Measurements from ENCODE around the gene WDR45B. TPM values are rescaled to one million over a fixed set of nuclear protein-coding genes. Genes with fewer than 3 reads are reported as not detected.

The WDR45B gene
- total and polyA plus RNA-seq, 5 donors = 37.0 to 49.2 (median 45.2) TPM

DNA sequence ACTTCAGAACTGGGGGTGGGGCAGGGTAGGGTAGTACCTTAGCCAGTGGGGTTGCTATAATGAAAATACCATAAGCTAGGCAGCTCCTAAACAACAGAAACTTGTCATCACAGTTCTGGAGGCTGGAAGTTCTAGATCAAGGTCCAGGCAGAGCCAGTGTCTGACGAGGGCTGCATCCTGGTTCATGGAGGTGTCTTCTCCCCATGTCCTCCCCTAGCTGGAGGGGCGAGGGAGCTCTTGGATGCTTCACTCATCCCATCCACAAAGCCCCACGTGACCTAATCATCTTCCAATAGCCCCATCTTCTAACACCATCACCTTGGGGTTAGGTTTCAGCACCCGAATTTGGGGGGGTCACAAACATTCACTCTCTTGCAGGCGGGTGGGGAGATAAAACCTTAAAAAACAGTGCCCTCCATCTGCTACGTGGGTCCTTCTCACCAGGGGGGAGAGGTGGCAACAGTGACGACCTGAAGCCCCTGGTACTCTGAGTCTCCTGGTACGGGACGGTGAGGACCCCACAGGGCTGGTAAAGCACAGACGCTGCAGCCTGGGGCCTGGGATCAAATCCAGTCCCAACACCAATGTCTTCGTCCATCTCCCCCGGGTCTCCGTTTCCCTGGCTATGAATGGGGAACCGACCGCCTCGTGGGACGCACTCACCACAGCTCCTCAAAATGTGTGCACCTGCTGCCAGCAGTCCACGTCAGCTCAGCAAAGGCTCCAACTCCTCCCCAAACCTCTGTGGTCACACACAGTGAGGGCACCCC, 27.4 kb upstream of the WDR45B start:
- Histone ChIP-seq H3K27me3 (ENCODE audit: control insufficient read depth, insufficient read depth) (no peaks in the 10 kb centered on the region), H3K9me3 (ENCODE audit: control insufficient read depth, low read length) (no peaks in the 10 kb centered on the region), H3K27ac (ENCODE audit: low read length) (no peak overlapping the region), H3K4me3 (ENCODE audit: low read length) (no peak overlapping the region), H3K4me1 (ENCODE audit: control insufficient read depth, insufficient read depth, low read length) (no peaks in the 10 kb centered on the region)
- no peak for DNase-seq
- intact Hi-C loops (cut with DNase I) = no loop called here
- ATAC-seq = no peak
- 85% methylated on average over 18 of the region's 18 CpGs for WGBS

- Histone ChIP-seq H3K27me3 (ENCODE audit: control insufficient read depth, insufficient read depth) (no peaks in the 10 kb centered on the region), H3K4me3 (ENCODE audit: low read length) (no peak overlapping the region), H3K9me3 (ENCODE audit: control insufficient read depth, low read length) (no peaks in the 10 kb centered on the region), H3K4me1 (ENCODE audit: control insufficient read depth, insufficient read depth, low read length) (no peaks in the 10 kb centered on the region), H3K27ac (ENCODE audit: low read length) (no peak overlapping the region)
- WGBS = 73% methylated on average over 20 of the region's 20 CpGs
- ATAC-seq = no peak
- intact Hi-C loops (cut with DNase I) = no loop called here
- DNase-seq = peak in 1 of 3 donors; percentile 23
These were observed 26.6 kb upstream of the WDR45B start for GRCh38 chr17:82674656-82675475.

- intact Hi-C loops (cut with DNase I) = no loop called here
- H3K27ac ChIP-seq (ENCODE audit: low read length) = no peak overlapping the region
- DNase-seq = peak in 1 of 3 donors; percentile 37
These were observed 22.6 kb upstream of the WDR45B start for GRCh38 chr17:82670661-82671450.

GRCh38 chr17:82668631-82669099, 20.4 kb upstream of the WDR45B start:
- ATAC-seq = peak; percentile 83
- H3K4me3 ChIP-seq (ENCODE audit: low read length) = no peak overlapping the region
- H3K27me3 ChIP-seq (ENCODE audit: control insufficient read depth, insufficient read depth) = no peaks in the 10 kb centered on the region
- DNase-seq = peak; percentile 57 to 86 (median 78)
- 53% methylated on average over 20 of the region's 20 CpGs for WGBS
- no peak overlapping the region for H3K27ac ChIP-seq (ENCODE audit: low read length)
- no peaks in the 10 kb centered on the region for H3K4me1 ChIP-seq (ENCODE audit: control insufficient read depth, insufficient read depth, low read length)
- H3K9me3 ChIP-seq (ENCODE audit: control insufficient read depth, low read length) = no peaks in the 10 kb centered on the region
- intact Hi-C loops (cut with DNase I) = loop anchor here in 3 of 4 donors (5.0 to 10.0 kb wide), 3 partner anchors 86 to 106 kb away; partner anchors contain the start of gene TBCD (in 1 of the 3)

More at GRCh38 chr17:82670661-82671450, 22.6 kb upstream of the WDR45B start:
- Histone ChIP-seq H3K4me3 (ENCODE audit: low read length) (no peak overlapping the region), H3K4me1 (ENCODE audit: control insufficient read depth, insufficient read depth, low read length) (no peaks in the 10 kb centered on the region), H3K9me3 (ENCODE audit: control insufficient read depth, low read length) (no peaks in the 10 kb centered on the region), H3K27me3 (ENCODE audit: control insufficient read depth, insufficient read depth) (no peaks in the 10 kb centered on the region)
- 91% methylated on average over 19 of the region's 19 CpGs for WGBS
- ATAC-seq = no peak

GRCh38 chr17:82668024-82668630, 19.9 kb upstream of the WDR45B start:
- 82% methylated on average over 16 of the region's 16 CpGs for WGBS
- H3K4me1 ChIP-seq (ENCODE audit: control insufficient read depth, insufficient read depth, low read length) = no peaks in the 10 kb centered on the region
- H3K27ac ChIP-seq (ENCODE audit: low read length) = no peak overlapping the region
- ATAC-seq (no peak), DNase-seq (no peak)
- intact Hi-C loops (cut with DNase I) = loop anchor here in 3 of 4 donors (5.0 to 10.0 kb wide), 3 partner anchors 87 to 107 kb away; partner anchors contain the start of gene TBCD (in 1 of the 3)
- no peaks in the 10 kb centered on the region for H3K27me3 ChIP-seq (ENCODE audit: control insufficient read depth, insufficient read depth)
- no peak overlapping the region for H3K4me3 ChIP-seq (ENCODE audit: low read length)
- no peaks in the 10 kb centered on the region for H3K9me3 ChIP-seq (ENCODE audit: control insufficient read depth, low read length)

DNA sequence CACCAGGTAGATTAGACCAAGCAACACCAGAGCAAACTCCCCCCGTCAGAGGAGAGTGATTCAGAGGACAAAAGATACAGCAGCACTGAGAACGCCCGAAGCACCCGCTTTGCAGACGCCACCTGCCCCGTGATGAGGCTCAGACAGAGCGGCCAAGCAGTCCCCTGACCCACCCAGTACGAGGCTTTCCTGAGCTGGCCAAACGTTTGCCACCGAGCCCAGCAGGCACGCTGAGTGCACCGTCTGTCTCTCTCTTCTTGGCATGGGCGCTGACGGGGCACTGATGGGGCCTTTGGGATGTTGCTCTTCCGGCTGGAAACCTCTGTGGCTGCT, 19.4 kb upstream of the WDR45B start:
- no peak overlapping the region for H3K4me3 ChIP-seq (ENCODE audit: low read length)
- DNase-seq = peak in 1 of 3 donors; percentile 36
- no peaks in the 10 kb centered on the region for H3K9me3 ChIP-seq (ENCODE audit: control insufficient read depth, low read length)
- WGBS = 89% methylated on average over 15 of the region's 15 CpGs
- no peak for ATAC-seq
- intact Hi-C loops (cut with DNase I) = loop anchor here in 3 of 4 donors (5.0 to 10.0 kb wide), 3 partner anchors 87 to 107 kb away; partner anchors contain the start of gene TBCD (in 1 of the 3)
- no peak overlapping the region for H3K27ac ChIP-seq (ENCODE audit: low read length)
- no peaks in the 10 kb centered on the region for H3K4me1 ChIP-seq (ENCODE audit: control insufficient read depth, insufficient read depth, low read length)
- no peaks in the 10 kb centered on the region for H3K27me3 ChIP-seq (ENCODE audit: control insufficient read depth, insufficient read depth)

- no peaks in the 10 kb centered on the region for H3K27me3 ChIP-seq (ENCODE audit: control insufficient read depth, insufficient read depth)
- H3K4me3 ChIP-seq (ENCODE audit: low read length) = no peak overlapping the region
- WGBS = 91% methylated on average over 28 of the region's 28 CpGs
- ATAC-seq = no peak
- intact Hi-C loops (cut with DNase I) = loop anchor here in 3 of 4 donors (5.0 to 10.0 kb wide), 3 partner anchors 88 to 108 kb away; partner anchors contain the start of gene TBCD (in 1 of the 3)
- no peaks in the 10 kb centered on the region for H3K4me1 ChIP-seq (ENCODE audit: control insufficient read depth, insufficient read depth, low read length)
- peak in 1 of 3 donors; percentile 30 for DNase-seq
- no peak overlapping the region for H3K27ac ChIP-seq (ENCODE audit: low read length)
- H3K9me3 ChIP-seq (ENCODE audit: control insufficient read depth, low read length) = no peaks in the 10 kb centered on the region
These were observed 18.9 kb upstream of the WDR45B start for GRCh38 chr17:82666931-82667667.

- intact Hi-C loops (cut with DNase I) = loop anchor here in 3 of 4 donors (5.0 to 10.0 kb wide), 3 partner anchors 89 to 109 kb away; partner anchors contain the start of gene TBCD (in 1 of the 3)
- ATAC-seq (no peak), DNase-seq (peak in 1 of 3 donors; percentile 36)
- WGBS = 93% methylated on average over 6 of the region's 6 CpGs
- Histone ChIP-seq H3K4me3 (ENCODE audit: low read length) (no peak overlapping the region), H3K9me3 (ENCODE audit: control insufficient read depth, low read length) (no peaks in the 10 kb centered on the region), H3K27me3 (ENCODE audit: control insufficient read depth, insufficient read depth) (no peaks in the 10 kb centered on the region), H3K27ac (ENCODE audit: low read length) (no peak overlapping the region), H3K4me1 (ENCODE audit: control insufficient read depth, insufficient read depth, low read length) (no peaks in the 10 kb centered on the region)
These were observed 17.6 kb upstream of the WDR45B start for GRCh38 chr17:82665891-82666290.

DNA sequence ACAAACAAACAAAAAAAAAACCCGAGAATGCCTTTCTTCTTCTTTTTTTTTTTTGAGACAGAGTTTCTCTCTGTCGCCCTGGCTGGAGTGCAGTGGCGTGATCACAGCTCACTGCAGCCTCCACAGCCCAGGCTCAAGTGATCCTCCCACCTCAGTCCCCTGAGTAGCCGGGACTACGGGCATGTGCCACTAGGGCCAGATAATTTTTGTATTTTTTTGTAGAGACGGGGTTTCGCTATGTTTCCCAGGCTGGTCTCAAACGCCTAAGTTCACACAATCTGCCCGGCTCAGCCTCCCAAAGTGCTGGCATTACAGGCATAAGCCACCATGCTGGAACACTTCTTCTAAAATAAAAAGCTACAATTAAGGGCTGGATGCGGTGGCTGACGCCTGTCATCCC, 17.0 kb upstream of the WDR45B start:
- DNase-seq = no peak
- WGBS = 88% methylated on average over 11 of the region's 11 CpGs
- intact Hi-C loops (cut with DNase I) = loop anchor here in 3 of 4 donors (5.0 to 10.0 kb wide), 3 partner anchors 90 to 110 kb away; partner anchors contain the start of gene TBCD (in 1 of the 3)
- no peaks in the 10 kb centered on the region for H3K4me1 ChIP-seq (ENCODE audit: control insufficient read depth, insufficient read depth, low read length)
- H3K4me3 ChIP-seq (ENCODE audit: low read length) = no peak overlapping the region
- ATAC-seq = no peak
- no peaks in the 10 kb centered on the region for H3K27me3 ChIP-seq (ENCODE audit: control insufficient read depth, insufficient read depth)
- H3K9me3 ChIP-seq (ENCODE audit: control insufficient read depth, low read length) = no peaks in the 10 kb centered on the region
- no peak overlapping the region for H3K27ac ChIP-seq (ENCODE audit: low read length)

All from right cardiac atrium (tissue), 5 donors.